Ovary (tissue), 3 donors: ENCODE results near the gene ANKS1B.

Source experiments
- POLR2A ChIP-seq: fragments of 450-650 bp; IDR thresholded peaks from one replicate; pipeline ENCODE4 v1.6.1; 2017; ENCODE audit warnings: antibody characterized with exemption, mild to moderate bottlenecking, moderate library complexity
- TF ChIP-seq, protein P1 (sequence below), 3 donors: fragments of 450-650 bp in 2 of 3; fragments of 200-600 bp in 1 of 3; IDR thresholded peaks; one replicate each; pipeline versions ENCODE4 v1.5.1 to v1.8.0; 2016 to 2022; ENCODE audit warnings: antibody characterized with exemption in 3 of 3, mild to moderate bottlenecking in 1 of 3
- donor health status: DM: no; HTN: no; CAD: no.

DNA sequence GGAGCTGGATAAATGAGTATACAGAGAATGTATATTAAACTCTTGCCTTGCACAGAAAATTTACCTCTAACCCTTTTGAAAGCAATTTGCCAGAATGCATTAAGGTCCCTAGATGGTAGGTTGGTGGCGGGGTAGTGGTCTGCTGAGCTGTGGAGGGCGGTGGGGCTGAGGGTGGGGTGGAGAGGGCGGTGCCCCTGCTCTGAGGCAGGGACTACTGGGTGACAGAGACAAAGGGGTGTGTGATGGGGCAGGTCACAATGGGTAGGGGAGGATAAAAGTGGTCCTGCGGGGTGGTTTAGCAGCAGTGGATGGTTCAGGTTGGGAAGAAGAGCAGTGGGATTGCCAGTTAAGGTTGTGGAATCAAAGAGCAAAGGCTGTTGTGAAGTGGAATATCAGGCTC is 337.3 kb downstream of the ANKS1B start, which contains the start of gene GARIN6:
- TF ChIP-seq, protein P1, sequence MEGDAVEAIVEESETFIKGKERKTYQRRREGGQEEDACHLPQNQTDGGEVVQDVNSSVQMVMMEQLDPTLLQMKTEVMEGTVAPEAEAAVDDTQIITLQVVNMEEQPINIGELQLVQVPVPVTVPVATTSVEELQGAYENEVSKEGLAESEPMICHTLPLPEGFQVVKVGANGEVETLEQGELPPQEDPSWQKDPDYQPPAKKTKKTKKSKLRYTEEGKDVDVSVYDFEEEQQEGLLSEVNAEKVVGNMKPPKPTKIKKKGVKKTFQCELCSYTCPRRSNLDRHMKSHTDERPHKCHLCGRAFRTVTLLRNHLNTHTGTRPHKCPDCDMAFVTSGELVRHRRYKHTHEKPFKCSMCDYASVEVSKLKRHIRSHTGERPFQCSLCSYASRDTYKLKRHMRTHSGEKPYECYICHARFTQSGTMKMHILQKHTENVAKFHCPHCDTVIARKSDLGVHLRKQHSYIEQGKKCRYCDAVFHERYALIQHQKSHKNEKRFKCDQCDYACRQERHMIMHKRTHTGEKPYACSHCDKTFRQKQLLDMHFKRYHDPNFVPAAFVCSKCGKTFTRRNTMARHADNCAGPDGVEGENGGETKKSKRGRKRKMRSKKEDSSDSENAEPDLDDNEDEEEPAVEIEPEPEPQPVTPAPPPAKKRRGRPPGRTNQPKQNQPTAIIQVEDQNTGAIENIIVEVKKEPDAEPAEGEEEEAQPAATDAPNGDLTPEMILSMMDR (IDR thresholded peaks at IDR 0.05), result no peak
- no peak for TF ChIP-seq POLR2A
